Measurements from ENCODE around the gene IL36B.

DNA sequence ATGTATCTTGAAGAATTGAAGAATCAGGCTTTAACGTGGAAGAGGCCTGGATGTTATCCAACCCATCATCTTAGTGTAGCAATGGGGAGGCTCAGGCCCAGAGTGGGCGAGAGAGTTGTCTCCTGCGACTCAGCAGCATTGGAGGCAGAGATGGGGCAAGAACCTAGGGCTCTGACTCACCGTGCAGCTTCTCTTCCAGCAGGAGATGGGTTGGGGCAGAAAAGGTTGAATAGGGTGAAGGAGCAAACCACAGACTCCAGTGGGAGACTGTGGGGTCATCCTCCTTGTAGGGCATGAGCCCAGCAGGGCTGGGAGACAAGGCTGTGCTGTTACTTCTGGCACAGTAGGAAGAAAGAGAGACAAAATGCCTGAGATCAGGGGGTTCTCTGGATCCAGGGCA lies 7.7 kb upstream of the IL36B start:
- TF ChIP-seq, protein P1, sequence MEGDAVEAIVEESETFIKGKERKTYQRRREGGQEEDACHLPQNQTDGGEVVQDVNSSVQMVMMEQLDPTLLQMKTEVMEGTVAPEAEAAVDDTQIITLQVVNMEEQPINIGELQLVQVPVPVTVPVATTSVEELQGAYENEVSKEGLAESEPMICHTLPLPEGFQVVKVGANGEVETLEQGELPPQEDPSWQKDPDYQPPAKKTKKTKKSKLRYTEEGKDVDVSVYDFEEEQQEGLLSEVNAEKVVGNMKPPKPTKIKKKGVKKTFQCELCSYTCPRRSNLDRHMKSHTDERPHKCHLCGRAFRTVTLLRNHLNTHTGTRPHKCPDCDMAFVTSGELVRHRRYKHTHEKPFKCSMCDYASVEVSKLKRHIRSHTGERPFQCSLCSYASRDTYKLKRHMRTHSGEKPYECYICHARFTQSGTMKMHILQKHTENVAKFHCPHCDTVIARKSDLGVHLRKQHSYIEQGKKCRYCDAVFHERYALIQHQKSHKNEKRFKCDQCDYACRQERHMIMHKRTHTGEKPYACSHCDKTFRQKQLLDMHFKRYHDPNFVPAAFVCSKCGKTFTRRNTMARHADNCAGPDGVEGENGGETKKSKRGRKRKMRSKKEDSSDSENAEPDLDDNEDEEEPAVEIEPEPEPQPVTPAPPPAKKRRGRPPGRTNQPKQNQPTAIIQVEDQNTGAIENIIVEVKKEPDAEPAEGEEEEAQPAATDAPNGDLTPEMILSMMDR (IDR thresholded peaks at IDR 0.05) = no peak
- no peak for TF ChIP-seq ZFX (IDR thresholded peaks at IDR 0.05; ENCODE audit: borderline replicate concordance)

Measured in 22Rv1 (cell line).